HepG2 (cell line): Measurements from ENCODE around the gene WNK4. TPM values are rescaled to one million over a fixed set of nuclear protein-coding genes. Genes with fewer than 3 reads are reported as not detected.

Experiments used
- HMGXB3 ChIP-seq: sonication (generic); formaldehyde crosslinking; IDR thresholded peaks from 2 replicates; pipeline ENCODE4 v1.4.0; 2020; ENCODE audit warnings: missing genetic modification reagents, borderline replicate concordance
- NFKBIZ ChIP-seq: IDR thresholded peaks from 2 replicates; pipeline ENCODE4 v1.6.1; 2018; ENCODE audit warnings: missing genetic modification reagents, missing compliant biosample characterization
- SRSF9 ChIP-seq: fragments of 200-400 bp; formaldehyde crosslinking; IDR thresholded peaks from 2 replicates; pipeline ENCODE4 v1.6.1; 2018; ENCODE audit warnings: borderline replicate concordance, mild to moderate bottlenecking, low read depth, low read length; ENCODE audit not compliant: insufficient read depth, poor library complexity, severe bottlenecking
- ZBED4 ChIP-seq: sonication (generic); formaldehyde crosslinking; IDR thresholded peaks from 2 replicates; pipeline ENCODE4 v1.4.0; 2020; ENCODE audit warnings: missing genetic modification reagents, borderline replicate concordance
- ZNF431 ChIP-seq: sonication (generic); formaldehyde crosslinking; IDR thresholded peaks from 2 replicates; pipeline ENCODE4 v1.9.0; 2022; ENCODE audit warnings: missing genetic modification reagents, low read depth, mild to moderate bottlenecking, borderline replicate concordance
- polyA plus RNA-seq, 8 experiments: library from polyadenylated mRNA; depleted of rRNA in 3 of 8; stranded (reverse) in 7 of 8; unstranded in 1 of 8; fragments of >200 nt; fragmentation: Illumina TruSeq in 4 of 8; extraction: Trizol in 4 of 8; gene quantifications; 2 replicates each; pipeline versions ENCODE4 v1.2.1 to v1.2.3, GENCODE V29; 2011 to 2016; ENCODE audit warnings: low read depth in 4 of 8, missing spikeins in 1 of 8, mixed read lengths in 1 of 8; ENCODE audit not compliant: insufficient read depth in 1 of 8
- total RNA-seq, 5 experiments: library from RNA; depleted of rRNA; stranded (reverse); fragments of >200 nt; fragmentation: Illumina TruSeq; extraction: Trizol; gene quantifications; 2 replicates each; pipeline ENCODE4 v1.2.3, GENCODE V29; 2016; ENCODE audit warnings: low read depth in 1 of 5
- TF ChIP-seq, protein P1 (sequence below): sonication (generic); formaldehyde crosslinking; IDR thresholded peaks from 2 replicates; pipeline ENCODE4 v1.4.0; 2020; ENCODE audit warnings: missing genetic modification reagents, borderline replicate concordance
- TF ChIP-seq, protein P2 (sequence below): sonication (generic); formaldehyde crosslinking; IDR thresholded peaks from 2 replicates; pipeline ENCODE4 v1.5.0; 2020; ENCODE audit warnings: mild to moderate bottlenecking, missing genetic modification reagents, borderline replicate concordance
- TF ChIP-seq, protein P3 (sequence below): sonication (generic); formaldehyde crosslinking; IDR thresholded peaks from 2 replicates; pipeline ENCODE4 v1.5.1; 2020; ENCODE audit warnings: mild to moderate bottlenecking, missing genetic modification reagents, borderline replicate concordance

The WNK4 gene
- total and polyA plus RNA-seq, 2 of the 13 experiments (the other 11 are each of a cell fraction or from before 2014, with no cell fraction given) = 2.7 to 13.7 TPM

DNA sequence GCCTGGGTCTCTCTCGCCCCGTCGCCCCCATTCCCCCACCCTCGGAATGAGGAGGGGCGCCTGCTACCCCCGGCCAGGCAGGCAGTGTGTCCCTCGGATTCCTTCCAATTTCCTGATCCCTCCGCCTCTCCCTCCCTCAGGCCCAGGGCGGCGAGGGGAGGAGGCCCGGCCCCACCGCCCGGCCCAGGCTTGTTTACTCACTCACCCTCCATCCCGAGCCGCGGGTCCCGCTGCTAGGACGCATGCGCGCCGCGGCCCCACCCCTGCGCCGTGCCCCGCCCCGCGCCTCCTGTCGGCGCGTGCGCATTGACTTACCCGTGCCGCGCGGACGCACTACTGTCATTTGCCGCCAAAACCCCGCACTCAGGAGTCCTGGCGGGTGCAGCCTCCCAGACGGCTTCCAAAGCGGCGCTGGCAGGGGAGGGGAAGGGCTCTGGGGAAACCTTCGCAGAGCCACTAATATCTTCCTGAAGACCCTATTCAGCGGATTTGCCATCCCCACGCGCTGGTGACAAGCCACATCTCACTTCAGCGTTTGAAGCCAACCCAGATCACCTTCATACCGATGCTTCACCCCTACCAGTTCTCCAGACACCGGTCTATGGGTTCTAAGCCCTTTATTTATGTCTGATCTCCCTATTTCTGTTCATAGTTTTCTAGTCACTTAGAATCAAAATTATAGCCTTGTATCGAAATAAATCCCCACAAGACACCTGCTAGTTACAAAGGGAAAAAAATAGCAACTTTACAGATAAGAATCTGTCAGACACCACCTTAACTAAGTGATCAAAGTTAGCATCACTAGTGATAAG lies 35.4 kb upstream of the WNK4 start, which contains the start of gene EZH1 (continued):
- TF ChIP-seq, protein P1, sequence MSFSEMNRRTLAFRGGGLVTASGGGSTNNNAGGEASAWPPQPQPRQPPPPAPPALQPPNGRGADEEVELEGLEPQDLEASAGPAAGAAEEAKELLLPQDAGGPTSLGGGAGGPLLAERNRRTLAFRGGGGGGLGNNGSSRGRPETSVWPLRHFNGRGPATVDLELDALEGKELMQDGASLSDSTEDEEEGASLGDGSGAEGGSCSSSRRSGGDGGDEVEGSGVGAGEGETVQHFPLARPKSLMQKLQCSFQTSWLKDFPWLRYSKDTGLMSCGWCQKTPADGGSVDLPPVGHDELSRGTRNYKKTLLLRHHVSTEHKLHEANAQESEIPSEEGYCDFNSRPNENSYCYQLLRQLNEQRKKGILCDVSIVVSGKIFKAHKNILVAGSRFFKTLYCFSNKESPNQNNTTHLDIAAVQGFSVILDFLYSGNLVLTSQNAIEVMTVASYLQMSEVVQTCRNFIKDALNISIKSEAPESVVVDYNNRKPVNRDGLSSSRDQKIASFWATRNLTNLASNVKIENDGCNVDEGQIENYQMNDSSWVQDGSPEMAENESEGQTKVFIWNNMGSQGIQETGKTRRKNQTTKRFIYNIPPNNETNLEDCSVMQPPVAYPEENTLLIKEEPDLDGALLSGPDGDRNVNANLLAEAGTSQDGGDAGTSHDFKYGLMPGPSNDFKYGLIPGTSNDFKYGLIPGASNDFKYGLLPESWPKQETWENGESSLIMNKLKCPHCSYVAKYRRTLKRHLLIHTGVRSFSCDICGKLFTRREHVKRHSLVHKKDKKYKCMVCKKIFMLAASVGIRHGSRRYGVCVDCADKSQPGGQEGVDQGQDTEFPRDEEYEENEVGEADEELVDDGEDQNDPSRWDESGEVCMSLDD = no peak
- TF ChIP-seq, protein P2, sequence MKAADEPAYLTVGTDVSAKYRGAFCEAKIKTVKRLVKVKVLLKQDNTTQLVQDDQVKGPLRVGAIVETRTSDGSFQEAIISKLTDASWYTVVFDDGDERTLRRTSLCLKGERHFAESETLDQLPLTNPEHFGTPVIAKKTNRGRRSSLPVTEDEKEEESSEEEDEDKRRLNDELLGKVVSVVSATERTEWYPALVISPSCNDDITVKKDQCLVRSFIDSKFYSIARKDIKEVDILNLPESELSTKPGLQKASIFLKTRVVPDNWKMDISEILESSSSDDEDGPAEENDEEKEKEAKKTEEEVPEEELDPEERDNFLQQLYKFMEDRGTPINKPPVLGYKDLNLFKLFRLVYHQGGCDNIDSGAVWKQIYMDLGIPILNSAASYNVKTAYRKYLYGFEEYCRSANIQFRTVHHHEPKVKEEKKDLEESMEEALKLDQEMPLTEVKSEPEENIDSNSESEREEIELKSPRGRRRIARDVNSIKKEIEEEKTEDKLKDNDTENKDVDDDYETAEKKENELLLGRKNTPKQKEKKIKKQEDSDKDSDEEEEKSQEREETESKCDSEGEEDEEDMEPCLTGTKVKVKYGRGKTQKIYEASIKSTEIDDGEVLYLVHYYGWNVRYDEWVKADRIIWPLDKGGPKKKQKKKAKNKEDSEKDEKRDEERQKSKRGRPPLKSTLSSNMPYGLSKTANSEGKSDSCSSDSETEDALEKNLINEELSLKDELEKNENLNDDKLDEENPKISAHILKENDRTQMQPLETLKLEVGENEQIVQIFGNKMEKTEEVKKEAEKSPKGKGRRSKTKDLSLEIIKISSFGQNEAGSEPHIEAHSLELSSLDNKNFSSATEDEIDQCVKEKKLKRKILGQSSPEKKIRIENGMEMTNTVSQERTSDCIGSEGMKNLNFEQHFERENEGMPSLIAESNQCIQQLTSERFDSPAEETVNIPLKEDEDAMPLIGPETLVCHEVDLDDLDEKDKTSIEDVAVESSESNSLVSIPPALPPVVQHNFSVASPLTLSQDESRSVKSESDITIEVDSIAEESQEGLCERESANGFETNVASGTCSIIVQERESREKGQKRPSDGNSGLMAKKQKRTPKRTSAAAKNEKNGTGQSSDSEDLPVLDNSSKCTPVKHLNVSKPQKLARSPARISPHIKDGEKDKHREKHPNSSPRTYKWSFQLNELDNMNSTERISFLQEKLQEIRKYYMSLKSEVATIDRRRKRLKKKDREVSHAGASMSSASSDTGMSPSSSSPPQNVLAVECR (CRISPR knock-in tag) = peak; percentile 88
- peak; percentile 36; the same call in 1 of the 2 replicates for TF ChIP-seq ZBED4 (CRISPR knock-in tag)
- TF ChIP-seq HMGXB3 = 0 out of 2 replicates have a peak, but pooled peaks have one; percentile 34
- no peak for TF ChIP-seq SRSF9
- 0 out of 2 replicates have a peak, but pooled peaks have one; percentile 44 for TF ChIP-seq NFKBIZ (CRISPR knock-in tag)
- TF ChIP-seq, protein P3, sequence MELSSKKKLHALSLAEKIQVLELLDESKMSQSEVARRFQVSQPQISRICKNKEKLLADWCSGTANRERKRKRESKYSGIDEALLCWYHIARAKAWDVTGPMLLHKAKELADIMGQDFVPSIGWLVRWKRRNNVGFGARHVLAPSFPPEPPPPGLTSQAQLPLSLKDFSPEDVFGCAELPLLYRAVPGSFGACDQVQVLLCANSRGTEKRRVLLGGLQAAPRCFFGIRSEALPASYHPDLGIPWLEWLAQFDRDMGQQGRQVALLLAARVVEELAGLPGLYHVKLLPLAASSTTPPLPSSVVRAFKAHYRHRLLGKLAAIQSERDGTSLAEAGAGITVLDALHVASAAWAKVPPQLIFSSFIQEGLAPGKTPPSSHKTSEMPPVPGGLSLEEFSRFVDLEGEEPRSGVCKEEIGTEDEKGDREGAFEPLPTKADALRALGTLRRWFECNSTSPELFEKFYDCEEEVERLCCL (CRISPR knock-in tag) = no peak
- TF ChIP-seq ZNF431 = peak; percentile 95
